ENCODE data around the gene PHTF2. TPM values are rescaled to one million over a fixed set of nuclear protein-coding genes. Genes with fewer than 3 reads are reported as not detected.

PHTF2 gene
- polyA plus RNA-seq, 1 of the 3 experiments (the other 2 are of a cell fraction) = 21.2 TPM

GRCh38 chr7:77917500-77918262 lies 119.1 kb downstream of the PHTF2 start:
- Histone ChIP-seq H3K36me3 (replicated peaks in 1 of 2; ENCODE audit: control insufficient read depth in 1 of 2, insufficient read depth in 2 of 2, low read length in 1 of 2) (peaks cover 3% of the 10 kb centered on the region in 2 experiments), H3K27ac (ENCODE audit: low read depth in 2 of 2, low read length in 1 of 2) (no peak overlapping the region), H2AFZ (ENCODE audit: low read depth) (no peak overlapping the region), H4K20me1 (ENCODE audit: insufficient read depth) (no peaks in the 10 kb centered on the region), H3K4me1 (ENCODE audit: control insufficient read depth in 1 of 2, insufficient read depth in 2 of 2, low read depth in 1 of 2, low read length in 1 of 2) (peaks cover 0 to 10% of the 10 kb centered on the region in 2 experiments; a peak in 1 of 4 replicates), H3K9ac (no peak overlapping the region), H3F3A (replicated peaks; ENCODE audit: insufficient read depth) (peaks cover 15% of the 10 kb centered on the region), H3K9me3 (no peaks in the 10 kb centered on the region), H3K9me2 (no peaks in the 10 kb centered on the region), H3K27me3 (ENCODE audit: insufficient read depth) (no peaks in the 10 kb centered on the region), H3K79me2 (ENCODE audit: insufficient read depth) (0 out of 2 replicates have a peak, but pooled peaks cover 3% of the 10 kb centered on the region), H3K4me2 (no peak overlapping the region), H3K4me3 (ENCODE audit: low read depth in 2 of 2, low read length in 1 of 2) (no peak overlapping the region)
- POLR2A ChIA-PET = no interaction called here
- 97% methylated on average over 2 of the region's 2 CpGs for WGBS (ENCODE audit: low lambda C conversion rate)
- no peak for DNase-seq
- CTCF ChIA-PET = no interaction called here
- TF ChIP-seq, protein P1, sequence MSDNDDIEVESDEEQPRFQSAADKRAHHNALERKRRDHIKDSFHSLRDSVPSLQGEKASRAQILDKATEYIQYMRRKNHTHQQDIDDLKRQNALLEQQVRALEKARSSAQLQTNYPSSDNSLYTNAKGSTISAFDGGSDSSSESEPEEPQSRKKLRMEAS (IDR thresholded peaks at IDR 0.05; ENCODE audit: low read depth) = no peak
- TF ChIP-seq, protein P2, sequence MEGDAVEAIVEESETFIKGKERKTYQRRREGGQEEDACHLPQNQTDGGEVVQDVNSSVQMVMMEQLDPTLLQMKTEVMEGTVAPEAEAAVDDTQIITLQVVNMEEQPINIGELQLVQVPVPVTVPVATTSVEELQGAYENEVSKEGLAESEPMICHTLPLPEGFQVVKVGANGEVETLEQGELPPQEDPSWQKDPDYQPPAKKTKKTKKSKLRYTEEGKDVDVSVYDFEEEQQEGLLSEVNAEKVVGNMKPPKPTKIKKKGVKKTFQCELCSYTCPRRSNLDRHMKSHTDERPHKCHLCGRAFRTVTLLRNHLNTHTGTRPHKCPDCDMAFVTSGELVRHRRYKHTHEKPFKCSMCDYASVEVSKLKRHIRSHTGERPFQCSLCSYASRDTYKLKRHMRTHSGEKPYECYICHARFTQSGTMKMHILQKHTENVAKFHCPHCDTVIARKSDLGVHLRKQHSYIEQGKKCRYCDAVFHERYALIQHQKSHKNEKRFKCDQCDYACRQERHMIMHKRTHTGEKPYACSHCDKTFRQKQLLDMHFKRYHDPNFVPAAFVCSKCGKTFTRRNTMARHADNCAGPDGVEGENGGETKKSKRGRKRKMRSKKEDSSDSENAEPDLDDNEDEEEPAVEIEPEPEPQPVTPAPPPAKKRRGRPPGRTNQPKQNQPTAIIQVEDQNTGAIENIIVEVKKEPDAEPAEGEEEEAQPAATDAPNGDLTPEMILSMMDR (IDR thresholded peaks at IDR 0.05) = no peak
- TF ChIP-seq FOXJ3 (CRISPR knock-in tag; IDR thresholded peaks at IDR 0.05) = no peak
- no peak for TF ChIP-seq JUND (IDR thresholded peaks at IDR 0.05)
- no peak for TF ChIP-seq MXI1 (IDR thresholded peaks at IDR 0.05; ENCODE audit: low read depth, low read length)
- TF ChIP-seq, protein P3, sequence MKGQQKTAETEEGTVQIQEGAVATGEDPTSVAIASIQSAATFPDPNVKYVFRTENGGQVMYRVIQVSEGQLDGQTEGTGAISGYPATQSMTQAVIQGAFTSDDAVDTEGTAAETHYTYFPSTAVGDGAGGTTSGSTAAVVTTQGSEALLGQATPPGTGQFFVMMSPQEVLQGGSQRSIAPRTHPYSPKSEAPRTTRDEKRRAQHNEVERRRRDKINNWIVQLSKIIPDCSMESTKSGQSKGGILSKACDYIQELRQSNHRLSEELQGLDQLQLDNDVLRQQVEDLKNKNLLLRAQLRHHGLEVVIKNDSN (IDR thresholded peaks at IDR 0.05; ENCODE audit: borderline replicate concordance, low read depth) = no peak
- TF ChIP-seq RXRA (IDR thresholded peaks at IDR 0.05; ENCODE audit: borderline replicate concordance, low read depth) = no peak
- TF ChIP-seq TEAD4 (IDR thresholded peaks at IDR 0.05; ENCODE audit: borderline replicate concordance, insufficient read depth) = no peak
- TF ChIP-seq RFX5 (IDR thresholded peaks at IDR 0.05; ENCODE audit: low read length) = no peak
- no peak for TF ChIP-seq ELF1 (IDR thresholded peaks at IDR 0.05)
- TF ChIP-seq TCF12 (IDR thresholded peaks at IDR 0.05) = no peak
- no peak for TF ChIP-seq POLR2AphosphoS5 (IDR thresholded peaks at IDR 0.05; ENCODE audit: low read depth, low read length)
- no peak for TF ChIP-seq EP300 (IDR thresholded peaks at IDR 0.05; ENCODE audit: borderline replicate concordance in 1 of 2, low read depth in 1 of 2, low read length in 1 of 2)

- no peaks in the 10 kb centered on the region for H3K9me3 ChIP-seq
- H3F3A ChIP-seq (replicated peaks; ENCODE audit: insufficient read depth) = peaks cover 15% of the 10 kb centered on the region
- H3K9ac ChIP-seq = no peak overlapping the region
- no peaks in the 10 kb centered on the region for H4K20me1 ChIP-seq (ENCODE audit: insufficient read depth)
- H3K4me2 ChIP-seq = no peak overlapping the region
- peaks cover 0 to 7% of the 10 kb centered on the region in 2 experiments; a peak in 1 of 4 replicates for H3K4me1 ChIP-seq (ENCODE audit: control insufficient read depth in 1 of 2, insufficient read depth in 2 of 2, low read depth in 1 of 2, low read length in 1 of 2)
- ChIA-PET POLR2A (no interaction called here), CTCF (interaction anchor here (1.0 kb wide), 1 partner anchor 94 kb away, joined by 3 read pairs; no protein-coding TSS in a partner anchor)
- H2AFZ ChIP-seq (ENCODE audit: low read depth) = no peak overlapping the region
- no peak overlapping the region for H3K27ac ChIP-seq (ENCODE audit: low read depth in 2 of 2, low read length in 1 of 2)
- no peak overlapping the region for H3K4me3 ChIP-seq (ENCODE audit: low read depth in 2 of 2, low read length in 1 of 2)
- no peaks in the 10 kb centered on the region for H3K9me2 ChIP-seq
- H3K27me3 ChIP-seq (ENCODE audit: insufficient read depth) = no peaks in the 10 kb centered on the region
- H3K79me2 ChIP-seq (ENCODE audit: insufficient read depth) = 0 out of 2 replicates have a peak, but pooled peaks cover 3% of the 10 kb centered on the region
- WGBS (ENCODE audit: low lambda C conversion rate) = 89% methylated on average over 1 of the region's 1 CpG
- peaks cover 3 to 8% of the 10 kb centered on the region in 2 experiments for H3K36me3 ChIP-seq (replicated peaks in 1 of 2; ENCODE audit: control insufficient read depth in 1 of 2, insufficient read depth in 2 of 2, low read length in 1 of 2)
- DNase-seq = no peak
- TF ChIP-seq, protein P3 (IDR thresholded peaks at IDR 0.05; ENCODE audit: borderline replicate concordance, low read depth) = no peak
- TF ChIP-seq RFX5 (IDR thresholded peaks at IDR 0.05; ENCODE audit: low read length) (no peak), JUND (IDR thresholded peaks at IDR 0.05) (no peak), RXRA (IDR thresholded peaks at IDR 0.05; ENCODE audit: borderline replicate concordance, low read depth) (no peak), REST (IDR thresholded peaks at IDR 0.05; ENCODE audit: low read depth, low read length) (no peak), NFIC (IDR thresholded peaks at IDR 0.05; ENCODE audit: borderline replicate concordance) (no peak), ELF1 (IDR thresholded peaks at IDR 0.05) (no peak), TEAD4 (IDR thresholded peaks at IDR 0.05; ENCODE audit: borderline replicate concordance, insufficient read depth) (no peak)
- TF ChIP-seq, protein P4, sequence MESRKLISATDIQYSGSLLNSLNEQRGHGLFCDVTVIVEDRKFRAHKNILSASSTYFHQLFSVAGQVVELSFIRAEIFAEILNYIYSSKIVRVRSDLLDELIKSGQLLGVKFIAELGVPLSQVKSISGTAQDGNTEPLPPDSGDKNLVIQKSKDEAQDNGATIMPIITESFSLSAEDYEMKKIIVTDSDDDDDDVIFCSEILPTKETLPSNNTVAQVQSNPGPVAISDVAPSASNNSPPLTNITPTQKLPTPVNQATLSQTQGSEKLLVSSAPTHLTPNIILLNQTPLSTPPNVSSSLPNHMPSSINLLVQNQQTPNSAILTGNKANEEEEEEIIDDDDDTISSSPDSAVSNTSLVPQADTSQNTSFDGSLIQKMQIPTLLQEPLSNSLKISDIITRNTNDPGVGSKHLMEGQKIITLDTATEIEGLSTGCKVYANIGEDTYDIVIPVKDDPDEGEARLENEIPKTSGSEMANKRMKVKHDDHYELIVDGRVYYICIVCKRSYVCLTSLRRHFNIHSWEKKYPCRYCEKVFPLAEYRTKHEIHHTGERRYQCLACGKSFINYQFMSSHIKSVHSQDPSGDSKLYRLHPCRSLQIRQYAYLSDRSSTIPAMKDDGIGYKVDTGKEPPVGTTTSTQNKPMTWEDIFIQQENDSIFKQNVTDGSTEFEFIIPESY (IDR thresholded peaks at IDR 0.05; ENCODE audit: borderline replicate concordance, low read depth) = no peak
Measured at GRCh38 chr7:77918676-77919075, 120.1 kb downstream of the PHTF2 start.
